ENCODE results near the gene EHD1. TPM values are rescaled to one million over a fixed set of nuclear protein-coding genes. Genes with fewer than 3 reads are reported as not detected.

The EHD1 gene
- total and polyA plus RNA-seq, 9 donors = 14.3 to 87.8 (median 33.5) TPM

DNA sequence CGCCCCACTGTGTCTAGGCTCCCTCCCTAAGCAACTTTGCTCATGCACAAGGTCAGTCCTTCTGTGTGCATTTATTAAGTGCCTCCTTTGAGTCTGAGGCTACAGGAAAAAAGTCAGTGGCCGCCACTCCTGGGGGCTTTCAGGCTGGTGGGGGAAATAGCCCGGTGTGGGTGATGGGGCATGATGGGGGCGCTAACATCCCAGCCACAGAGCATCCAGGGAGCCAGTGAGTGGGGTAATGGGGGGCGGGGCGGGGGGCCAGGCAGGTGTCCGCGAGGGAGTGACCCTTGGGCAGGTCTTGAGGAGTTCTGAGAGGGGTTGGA is 9.9 kb upstream of the EHD1 start:
- intact Hi-C loops (cut with DNase I) = loop anchor here in 2 of 4 donors (2.0 to 5.0 kb wide), 2 partner anchors 41 to 44 kb away; partner anchors contain the start of gene CDC42BPG (in 1 of the 2)
- DNase-seq = no peak
- Histone ChIP-seq H3K27me3 (no peaks in the 10 kb centered on the region), H3K36me3 (no peaks in the 10 kb centered on the region), H3K9me3 (no peaks in the 10 kb centered on the region), H3K4me1 (ENCODE audit: insufficient read depth) (peaks cover 1% of the 10 kb centered on the region), H3K4me3 (no peak overlapping the region), H3K27ac (no peak overlapping the region)
- WGBS, 3 donors = 62 to 69% (median 68%) methylated on average over 8 of the region's 8 CpGs
- TF ChIP-seq POLR2A (IDR thresholded peaks at IDR 0.05) (no peak), EP300 (IDR thresholded peaks at IDR 0.05) (no peak)
- TF ChIP-seq, protein P1, sequence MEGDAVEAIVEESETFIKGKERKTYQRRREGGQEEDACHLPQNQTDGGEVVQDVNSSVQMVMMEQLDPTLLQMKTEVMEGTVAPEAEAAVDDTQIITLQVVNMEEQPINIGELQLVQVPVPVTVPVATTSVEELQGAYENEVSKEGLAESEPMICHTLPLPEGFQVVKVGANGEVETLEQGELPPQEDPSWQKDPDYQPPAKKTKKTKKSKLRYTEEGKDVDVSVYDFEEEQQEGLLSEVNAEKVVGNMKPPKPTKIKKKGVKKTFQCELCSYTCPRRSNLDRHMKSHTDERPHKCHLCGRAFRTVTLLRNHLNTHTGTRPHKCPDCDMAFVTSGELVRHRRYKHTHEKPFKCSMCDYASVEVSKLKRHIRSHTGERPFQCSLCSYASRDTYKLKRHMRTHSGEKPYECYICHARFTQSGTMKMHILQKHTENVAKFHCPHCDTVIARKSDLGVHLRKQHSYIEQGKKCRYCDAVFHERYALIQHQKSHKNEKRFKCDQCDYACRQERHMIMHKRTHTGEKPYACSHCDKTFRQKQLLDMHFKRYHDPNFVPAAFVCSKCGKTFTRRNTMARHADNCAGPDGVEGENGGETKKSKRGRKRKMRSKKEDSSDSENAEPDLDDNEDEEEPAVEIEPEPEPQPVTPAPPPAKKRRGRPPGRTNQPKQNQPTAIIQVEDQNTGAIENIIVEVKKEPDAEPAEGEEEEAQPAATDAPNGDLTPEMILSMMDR (IDR thresholded peaks at IDR 0.05) = no peak

DNA sequence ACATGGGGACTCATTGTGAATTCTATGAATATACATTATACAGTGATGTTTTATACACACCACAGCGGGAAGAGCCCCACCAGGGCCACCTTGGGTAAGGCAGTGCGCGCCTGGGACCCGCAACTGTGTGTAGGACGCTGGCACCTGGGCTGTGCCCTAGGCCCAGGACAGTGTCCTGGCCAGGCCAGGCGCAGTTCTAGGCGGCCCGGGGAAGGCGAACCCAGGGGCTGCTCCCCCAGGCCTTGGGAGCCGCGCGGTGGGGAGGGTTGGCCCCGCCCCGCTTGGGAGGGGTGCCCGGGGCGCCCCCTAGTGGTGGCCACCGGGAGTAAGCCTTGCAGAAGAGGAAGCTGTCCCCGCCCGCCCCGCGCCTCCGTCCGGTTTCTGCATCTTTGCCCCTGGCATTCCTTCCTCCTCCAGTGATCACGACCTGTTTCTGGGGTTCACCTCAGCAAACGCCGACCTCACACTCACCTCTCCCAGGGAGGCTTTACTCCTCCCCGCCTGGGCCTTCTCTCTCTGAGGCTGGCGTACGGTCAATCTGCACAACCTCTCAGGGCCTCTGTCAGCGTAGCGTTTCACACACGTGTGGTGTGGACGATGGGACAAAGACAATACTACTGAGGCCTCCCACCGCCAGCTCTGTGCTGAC is 9.5 kb upstream of the EHD1 start:
- Histone ChIP-seq H3K27ac (no peak overlapping the region), H3K9me3 (no peaks in the 10 kb centered on the region), H3K4me1 (ENCODE audit: insufficient read depth) (peaks cover 1% of the 10 kb centered on the region), H3K36me3 (no peaks in the 10 kb centered on the region), H3K4me3 (no peak overlapping the region), H3K27me3 (no peaks in the 10 kb centered on the region)
- intact Hi-C loops (cut with DNase I) = loop anchor here in 2 of 4 donors (2.0 to 5.0 kb wide), 2 partner anchors 41 to 43 kb away; partner anchors contain the start of gene CDC42BPG (in 1 of the 2)
- DNase-seq = peak; percentile 69 to 88 (median 82)
- TF ChIP-seq, protein P1 (IDR thresholded peaks at IDR 0.05) = peak; percentile 90 to 96 (median 95)
- TF ChIP-seq POLR2A (IDR thresholded peaks at IDR 0.05) = no peak
- WGBS, 3 donors = 15 to 21% (median 17%) methylated on average over 33 to 34 of the region's 34 CpGs

DNA sequence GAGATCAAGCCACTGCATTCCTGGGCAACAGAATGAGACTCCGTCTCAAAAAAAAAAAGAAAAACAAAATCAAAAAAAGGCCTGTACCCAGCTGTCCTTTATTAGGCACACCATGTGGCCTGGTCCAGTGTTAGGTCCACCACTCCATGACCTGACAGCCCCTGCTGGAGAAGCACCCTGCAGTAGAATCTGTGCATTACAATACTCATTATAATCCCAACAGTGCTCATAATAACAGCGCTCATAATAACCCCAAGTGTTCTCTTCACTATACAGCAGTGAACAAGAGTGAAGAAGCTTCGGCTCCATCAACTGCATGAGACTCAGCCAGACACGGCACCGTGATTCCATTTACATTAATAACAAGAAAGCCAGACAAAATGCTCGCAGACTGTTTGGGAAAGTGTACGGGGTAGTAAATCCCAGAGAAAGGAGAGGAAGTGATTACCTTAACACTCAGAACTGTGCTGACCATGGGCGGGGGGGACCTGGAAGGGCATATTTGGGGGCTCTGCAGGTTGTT is 8.9 kb upstream of the EHD1 start:
- Histone ChIP-seq H3K27ac (no peak overlapping the region), H3K4me3 (no peak overlapping the region), H3K4me1 (ENCODE audit: insufficient read depth) (peaks cover 1% of the 10 kb centered on the region), H3K36me3 (no peaks in the 10 kb centered on the region), H3K27me3 (no peaks in the 10 kb centered on the region), H3K9me3 (no peaks in the 10 kb centered on the region)
- 78 to 85% (median 81%) methylated on average over 8 of the region's 8 CpGs for WGBS, 3 donors
- TF ChIP-seq, protein P1 (IDR thresholded peaks at IDR 0.05) = no peak
- TF ChIP-seq EP300 (IDR thresholded peaks at IDR 0.05) = no peak
- TF ChIP-seq POLR2A (IDR thresholded peaks at IDR 0.05) = no peak
- DNase-seq = no peak
- intact Hi-C loops (cut with DNase I) = loop anchor here in 1 of 4 donors (5.0 kb wide), 1 partner anchor 40 kb away; no protein-coding TSS in a partner anchor

DNA sequence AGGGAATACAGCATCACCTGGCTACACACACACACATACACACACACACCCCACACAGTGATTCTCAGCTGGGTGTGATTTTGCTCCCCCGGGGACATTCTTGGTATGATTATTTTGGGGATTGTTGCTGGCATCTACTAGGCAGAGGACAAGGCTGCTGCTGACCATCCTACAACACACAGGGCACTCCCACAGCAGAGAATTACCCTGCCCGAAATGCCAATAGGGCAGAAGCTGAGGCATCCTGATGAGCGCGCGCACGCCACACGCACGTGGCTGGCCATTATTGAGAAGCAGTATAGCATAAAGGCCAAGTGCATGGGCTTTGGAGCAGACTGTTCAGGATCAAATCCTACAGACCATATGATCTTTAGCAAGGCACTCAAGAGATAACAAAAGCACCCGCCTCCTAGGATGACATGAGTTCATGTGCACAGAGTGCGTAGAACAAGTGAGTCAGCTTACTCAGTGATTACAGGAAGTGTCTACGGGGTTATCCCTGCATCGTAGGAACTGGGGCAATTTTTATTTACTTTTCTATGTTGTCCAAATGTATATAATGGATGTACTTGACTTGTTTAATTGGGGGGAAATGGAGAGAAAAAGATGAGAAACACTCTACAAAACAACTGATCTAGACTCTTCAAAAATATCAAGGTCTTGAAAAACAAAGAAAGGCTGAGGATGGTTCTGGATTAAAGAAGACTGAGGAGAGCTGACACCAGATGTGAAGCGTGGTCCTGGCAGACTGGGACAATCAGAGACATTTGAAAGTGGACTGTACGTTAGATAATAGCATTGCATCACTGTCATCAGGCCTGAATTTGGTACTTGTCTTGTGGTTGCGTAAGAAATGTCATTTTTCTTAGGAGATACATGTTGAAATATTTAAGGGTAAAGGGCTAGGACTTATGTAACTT is 7.2 kb upstream of the EHD1 start:
- Histone ChIP-seq H3K27ac (no peak overlapping the region), H3K9me3 (no peaks in the 10 kb centered on the region), H3K36me3 (no peaks in the 10 kb centered on the region), H3K4me1 (ENCODE audit: insufficient read depth) (peaks cover 1% of the 10 kb centered on the region), H3K27me3 (no peaks in the 10 kb centered on the region), H3K4me3 (no peak overlapping the region)
- WGBS, 3 donors = 81 to 86% (median 84%) methylated on average over 15 of the region's 15 CpGs
- TF ChIP-seq EP300 (IDR thresholded peaks at IDR 0.05) (no peak), POLR2A (IDR thresholded peaks at IDR 0.05) (no peak)
- TF ChIP-seq, protein P1 (IDR thresholded peaks at IDR 0.05) = no peak
- DNase-seq = no peak
- intact Hi-C loops (cut with DNase I) = loop anchor here in 1 of 4 donors (5.0 kb wide), 1 partner anchor 38 kb away; no protein-coding TSS in a partner anchor

Measured in ovary (tissue), 9 donors.